Measurements from ENCODE around the gene DAG1.

DAG1 gene

DNA sequence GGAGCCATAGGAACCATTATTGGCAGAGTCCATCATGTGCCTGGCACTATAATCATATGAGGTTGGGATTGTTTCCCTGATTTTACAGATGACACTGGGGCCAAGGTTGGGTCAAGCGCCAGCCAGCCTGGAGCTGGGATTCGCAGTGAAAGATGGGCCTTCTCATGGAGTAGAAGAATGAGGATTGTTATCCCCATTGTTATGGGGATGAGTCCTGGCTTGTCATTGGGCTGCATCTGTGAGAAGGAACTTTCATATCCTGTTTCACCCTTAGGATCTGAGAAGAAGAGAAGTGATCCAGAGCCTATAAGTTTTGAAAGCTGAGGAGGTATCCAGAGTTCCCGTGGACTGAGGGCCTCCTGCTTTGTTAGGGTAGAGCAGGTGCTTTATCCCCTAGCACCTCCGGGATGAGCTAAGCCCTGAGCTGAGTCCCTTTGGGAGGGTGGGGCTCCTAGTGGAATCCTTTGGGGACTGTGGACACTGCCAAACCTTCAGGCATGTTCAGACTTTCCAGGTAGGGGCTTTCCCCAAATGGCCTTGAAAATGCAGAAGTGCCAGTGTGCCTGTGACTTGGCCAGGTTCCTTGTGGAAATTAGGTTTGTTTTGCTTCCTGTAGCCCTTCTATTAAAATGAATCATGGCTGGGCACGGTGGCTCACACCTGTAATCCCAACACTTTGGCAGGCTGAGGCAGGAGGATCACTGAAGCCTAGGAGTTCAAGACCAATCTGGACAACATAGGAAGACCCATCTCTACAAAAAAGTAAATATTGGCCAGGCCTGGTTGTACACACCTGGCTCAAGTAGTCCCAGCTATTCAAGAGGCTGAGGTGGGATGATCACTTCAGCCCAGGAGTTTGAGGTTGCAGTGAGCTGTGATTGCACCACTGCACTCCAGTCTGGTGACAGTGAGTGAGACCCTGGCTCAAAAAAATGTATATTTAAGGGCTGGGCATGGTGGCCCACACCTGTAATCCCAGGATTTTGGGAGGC is 54.0 kb downstream of the DAG1 start:
- Histone ChIP-seq H3K4me3 (no peak overlapping the region), H3K27ac (no peak overlapping the region)
- DNase-seq (ENCODE audit: low spot score), result no peak
- TF ChIP-seq CTCF (IDR thresholded peaks at IDR 0.05), result no peak

- no peak overlapping the region for H3K4me3 ChIP-seq
- no peak for DNase-seq (ENCODE audit: low spot score)
- H3K27ac ChIP-seq, result no peak overlapping the region
- no peak for TF ChIP-seq CTCF (IDR thresholded peaks at IDR 0.05)
These were observed 59.5 kb downstream of the DAG1 start for GRCh38 chr3:49529567-49529966.

GRCh38 chr3:49530231-49530630 is 60.2 kb downstream of the DAG1 start:
- Histone ChIP-seq H3K27ac (no peak overlapping the region), H3K4me3 (no peak overlapping the region)
- no peak for DNase-seq (ENCODE audit: low spot score)
- no peak for TF ChIP-seq CTCF (IDR thresholded peaks at IDR 0.05)

DNA sequence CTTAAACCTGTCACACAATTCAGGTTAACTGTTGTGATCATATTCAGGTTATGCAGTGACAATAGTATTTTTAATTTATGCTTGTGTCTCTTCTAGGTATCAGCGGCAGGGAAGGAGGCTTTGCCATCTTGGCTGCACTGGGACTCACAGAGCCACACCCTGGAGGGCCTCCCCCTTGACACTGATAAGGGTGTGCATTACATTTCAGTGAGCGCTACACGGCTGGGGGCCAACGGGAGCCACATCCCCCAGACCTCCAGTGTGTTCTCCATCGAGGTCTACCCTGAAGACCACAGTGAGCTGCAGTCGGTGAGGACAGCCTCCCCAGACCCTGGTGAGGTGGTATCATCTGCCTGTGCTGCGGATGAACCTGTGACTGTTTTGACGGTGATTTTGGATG is 60.6 kb downstream of the DAG1 start:
- DNase-seq (ENCODE audit: low spot score), result no peak
- TF ChIP-seq CTCF (IDR thresholded peaks at IDR 0.05), result no peak
- Histone ChIP-seq H3K27ac (no peak overlapping the region), H3K4me3 (no peak overlapping the region)

DNA sequence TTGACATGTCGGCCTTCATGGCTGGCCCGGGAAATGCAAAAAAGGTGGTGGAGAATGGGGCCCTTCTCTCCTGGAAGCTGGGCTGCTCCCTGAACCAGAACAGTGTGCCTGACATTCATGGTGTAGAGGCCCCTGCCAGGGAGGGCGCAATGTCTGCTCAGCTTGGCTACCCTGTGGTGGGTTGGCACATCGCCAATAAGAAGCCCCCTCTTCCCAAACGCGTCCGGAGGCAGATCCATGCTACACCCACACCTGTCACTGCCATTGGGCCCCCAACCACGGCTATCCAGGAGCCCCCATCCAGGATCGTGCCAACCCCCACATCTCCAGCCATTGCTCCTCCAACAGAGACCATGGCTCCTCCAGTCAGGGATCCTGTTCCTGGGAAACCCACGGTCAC is 61.2 kb downstream of the DAG1 start:
- DNase-seq (ENCODE audit: low spot score), result no peak
- Histone ChIP-seq H3K4me3 (no peak overlapping the region), H3K27ac (no peak overlapping the region)
- TF ChIP-seq CTCF (IDR thresholded peaks at IDR 0.05), result no peak

GRCh38 chr3:49531715-49532114 is 61.6 kb downstream of the DAG1 start:
- Histone ChIP-seq H3K4me3 (no peak overlapping the region), H3K27ac (no peak overlapping the region)
- no peak for DNase-seq (ENCODE audit: low spot score)
- no peak for TF ChIP-seq CTCF (IDR thresholded peaks at IDR 0.05)

- no peak for TF ChIP-seq CTCF (IDR thresholded peaks at IDR 0.05)
- Histone ChIP-seq H3K4me3 (no peak overlapping the region), H3K27ac (no peak overlapping the region)
- DNase-seq (ENCODE audit: low spot score), result no peak
These were observed 63.0 kb downstream of the DAG1 start for GRCh38 chr3:49533031-49533430.

Data from coronary artery (tissue), 2 donors.